ENCODE results near the gene ENHO.

Gene ENHO

GRCh38 chr9:34520505-34521385 lies 2.0 kb downstream of the ENHO start:
- peaks cover 9% of the 10 kb centered on the region for H3K4me1 ChIP-seq (ENCODE audit: insufficient read depth, low read length, severe bottlenecking)
- H3K9ac ChIP-seq (ENCODE audit: low read length): no peak overlapping the region
- no peaks in the 10 kb centered on the region for H4K20me1 ChIP-seq (ENCODE audit: insufficient read depth, low read length)
- no peak overlapping the region for H2AFZ ChIP-seq (ENCODE audit: low read length)
- no peaks in the 10 kb centered on the region for H3K9me3 ChIP-seq (ENCODE audit: low read length)
- no peak overlapping the region for H3K4me2 ChIP-seq (ENCODE audit: low read length)
- H3F3A ChIP-seq (ENCODE audit: insufficient read depth, low read length): no peaks in the 10 kb centered on the region
- no peaks in the 10 kb centered on the region for H3K36me3 ChIP-seq (ENCODE audit: insufficient read depth, low read length)
- H3K79me2 ChIP-seq (ENCODE audit: insufficient read depth, low read length): no peaks in the 10 kb centered on the region
- H3K27me3 ChIP-seq (ENCODE audit: insufficient read depth, low read length): peaks cover 16% of the 10 kb centered on the region
- no peak overlapping the region for H3K4me3 ChIP-seq (ENCODE audit: low read depth, low read length, poor library complexity, severe bottlenecking)
- no peaks in the 10 kb centered on the region for H3K9me2 ChIP-seq (ENCODE audit: low read depth, low read length)
- no peak for TF ChIP-seq EZH2 (IDR thresholded peaks at IDR 0.05; ENCODE audit: borderline replicate concordance, low read length)
- no peak for TF ChIP-seq CTCF (IDR thresholded peaks at IDR 0.05; ENCODE audit: low read length)
- no peak overlapping the region for H3K27ac ChIP-seq (ENCODE audit: low read depth, low read length, poor library complexity, severe bottlenecking)

GRCh38 chr9:34520096-34520495 lies 2.7 kb downstream of the ENHO start:
- H3K79me2 ChIP-seq (ENCODE audit: insufficient read depth, low read length): no peaks in the 10 kb centered on the region
- H3K9me2 ChIP-seq (ENCODE audit: low read depth, low read length): no peaks in the 10 kb centered on the region
- H3K4me2 ChIP-seq (ENCODE audit: low read length): no peak overlapping the region
- H2AFZ ChIP-seq (ENCODE audit: low read length): no peak overlapping the region
- peaks cover 9% of the 10 kb centered on the region for H3K4me1 ChIP-seq (ENCODE audit: insufficient read depth, low read length, severe bottlenecking)
- H3K27me3 ChIP-seq (ENCODE audit: insufficient read depth, low read length): peaks cover 16% of the 10 kb centered on the region
- TF ChIP-seq EZH2 (IDR thresholded peaks at IDR 0.05; ENCODE audit: borderline replicate concordance, low read length) (no peak), CTCF (IDR thresholded peaks at IDR 0.05; ENCODE audit: low read length) (no peak)
- H3F3A ChIP-seq (ENCODE audit: insufficient read depth, low read length): no peaks in the 10 kb centered on the region
- no peak overlapping the region for H3K4me3 ChIP-seq (ENCODE audit: low read depth, low read length, poor library complexity, severe bottlenecking)
- H3K9me3 ChIP-seq (ENCODE audit: low read length): no peaks in the 10 kb centered on the region
- no peak overlapping the region for H3K27ac ChIP-seq (ENCODE audit: low read depth, low read length, poor library complexity, severe bottlenecking)
- H3K36me3 ChIP-seq (ENCODE audit: insufficient read depth, low read length): no peaks in the 10 kb centered on the region
- no peaks in the 10 kb centered on the region for H4K20me1 ChIP-seq (ENCODE audit: insufficient read depth, low read length)
- H3K9ac ChIP-seq (ENCODE audit: low read length): no peak overlapping the region

GRCh38 chr9:34519321-34520020 lies 3.3 kb downstream of the ENHO start:
- Histone ChIP-seq H3K36me3 (ENCODE audit: insufficient read depth, low read length) (no peaks in the 10 kb centered on the region), H3K79me2 (ENCODE audit: insufficient read depth, low read length) (no peaks in the 10 kb centered on the region), H3K27me3 (ENCODE audit: insufficient read depth, low read length) (peaks cover 16% of the 10 kb centered on the region), H3K4me3 (ENCODE audit: low read depth, low read length, poor library complexity, severe bottlenecking) (no peak overlapping the region), H3K4me1 (ENCODE audit: insufficient read depth, low read length, severe bottlenecking) (peaks cover 9% of the 10 kb centered on the region), H3K27ac (ENCODE audit: low read depth, low read length, poor library complexity, severe bottlenecking) (no peak overlapping the region), H3F3A (ENCODE audit: insufficient read depth, low read length) (no peaks in the 10 kb centered on the region), H3K4me2 (ENCODE audit: low read length) (no peak overlapping the region), H4K20me1 (ENCODE audit: insufficient read depth, low read length) (no peaks in the 10 kb centered on the region), H3K9me3 (ENCODE audit: low read length) (no peaks in the 10 kb centered on the region), H3K9me2 (ENCODE audit: low read depth, low read length) (no peaks in the 10 kb centered on the region), H3K9ac (ENCODE audit: low read length) (no peak overlapping the region), H2AFZ (ENCODE audit: low read length) (no peak overlapping the region)
- TF ChIP-seq EZH2 (IDR thresholded peaks at IDR 0.05; ENCODE audit: borderline replicate concordance, low read length) (no peak), CTCF (IDR thresholded peaks at IDR 0.05; ENCODE audit: low read length) (peak; percentile 34; the same call in 1 of the 2 replicates)
